ENCODE measurements around the gene PSMC4. TPM values are rescaled to one million over a fixed set of nuclear protein-coding genes. Genes with fewer than 3 reads are reported as not detected.
"Not testable (repeated sequence)": the region's sequence is repeated elsewhere in the genome, so short reads cannot be mapped to it uniquely, and the experiment has no call there.

The PSMC4 gene
- total RNA-seq, 1 donor from 2014 or later = 126 TPM

DNA sequence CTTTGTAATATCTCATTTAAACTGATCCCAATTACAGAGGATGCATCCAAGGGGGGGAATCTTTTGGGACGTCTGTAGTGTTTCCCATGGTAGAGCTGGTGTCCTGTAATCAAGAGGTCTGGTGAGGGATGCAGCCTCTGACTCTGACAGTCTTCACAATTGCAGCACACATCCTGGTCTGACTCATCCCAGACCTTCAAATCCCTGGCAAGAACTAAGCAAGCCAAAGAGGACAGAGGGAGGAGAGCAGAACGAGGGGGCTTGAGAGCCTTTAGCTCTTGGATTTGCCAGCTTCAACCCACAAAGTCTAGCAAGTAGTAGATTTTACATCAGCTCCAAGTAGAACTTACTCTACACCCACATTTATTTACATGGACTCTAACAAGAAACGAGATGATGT lies 19.3 kb upstream of the PSMC4 start:
- no peak for DNase-seq (ENCODE audit: low read depth)
- TF ChIP-seq, protein P1, sequence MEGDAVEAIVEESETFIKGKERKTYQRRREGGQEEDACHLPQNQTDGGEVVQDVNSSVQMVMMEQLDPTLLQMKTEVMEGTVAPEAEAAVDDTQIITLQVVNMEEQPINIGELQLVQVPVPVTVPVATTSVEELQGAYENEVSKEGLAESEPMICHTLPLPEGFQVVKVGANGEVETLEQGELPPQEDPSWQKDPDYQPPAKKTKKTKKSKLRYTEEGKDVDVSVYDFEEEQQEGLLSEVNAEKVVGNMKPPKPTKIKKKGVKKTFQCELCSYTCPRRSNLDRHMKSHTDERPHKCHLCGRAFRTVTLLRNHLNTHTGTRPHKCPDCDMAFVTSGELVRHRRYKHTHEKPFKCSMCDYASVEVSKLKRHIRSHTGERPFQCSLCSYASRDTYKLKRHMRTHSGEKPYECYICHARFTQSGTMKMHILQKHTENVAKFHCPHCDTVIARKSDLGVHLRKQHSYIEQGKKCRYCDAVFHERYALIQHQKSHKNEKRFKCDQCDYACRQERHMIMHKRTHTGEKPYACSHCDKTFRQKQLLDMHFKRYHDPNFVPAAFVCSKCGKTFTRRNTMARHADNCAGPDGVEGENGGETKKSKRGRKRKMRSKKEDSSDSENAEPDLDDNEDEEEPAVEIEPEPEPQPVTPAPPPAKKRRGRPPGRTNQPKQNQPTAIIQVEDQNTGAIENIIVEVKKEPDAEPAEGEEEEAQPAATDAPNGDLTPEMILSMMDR (conservative IDR thresholded peaks at IDR 0.05; ENCODE audit: low read depth, low read length) = no peak
- no peak overlapping the region for H3K4me3 ChIP-seq (ENCODE audit: low read depth, low read length)

DNA sequence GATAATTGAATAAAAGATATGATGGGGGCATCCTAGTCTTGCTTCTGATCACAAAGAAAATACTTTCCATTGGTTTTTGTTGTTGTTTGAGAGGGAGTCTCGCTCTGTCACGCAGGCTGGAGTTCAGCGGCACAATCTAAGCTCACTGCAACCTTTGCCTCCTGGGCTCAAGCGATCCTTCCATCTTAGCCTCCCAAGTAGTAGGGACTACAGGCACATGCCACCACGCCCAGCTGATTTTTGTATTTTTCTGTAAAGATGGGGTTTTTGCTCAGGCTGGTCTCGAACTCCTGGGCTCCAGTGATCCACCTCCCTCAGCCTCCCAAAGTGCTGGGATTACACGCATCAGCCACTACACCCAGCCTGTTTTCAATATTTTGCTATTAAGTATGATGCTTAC lies 17.1 kb upstream of the PSMC4 start:
- no peak for DNase-seq (ENCODE audit: low read depth)
- TF ChIP-seq, protein P1 (conservative IDR thresholded peaks at IDR 0.05; ENCODE audit: low read depth, low read length) = no peak
- no peak overlapping the region for H3K4me3 ChIP-seq (ENCODE audit: low read depth, low read length)

DNA sequence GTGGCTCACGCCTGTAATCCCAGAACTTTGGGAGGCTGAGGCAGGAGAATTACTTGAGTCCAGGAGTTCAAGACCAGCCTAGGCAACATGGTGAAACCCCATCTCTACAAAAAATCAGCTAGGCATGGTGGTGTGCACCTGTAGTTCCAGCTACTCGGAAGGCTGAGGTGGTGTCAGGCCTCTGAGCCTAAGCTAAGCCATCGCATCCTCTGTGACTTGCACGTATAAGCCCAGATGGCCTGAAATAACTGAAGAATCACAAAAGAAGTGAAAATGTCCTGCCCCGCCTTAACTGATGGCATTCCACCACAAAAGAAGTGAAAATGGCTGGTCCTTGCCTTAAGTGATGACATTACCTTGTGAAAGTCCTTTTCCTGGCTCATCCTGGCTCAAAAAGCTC lies 13.1 kb upstream of the PSMC4 start:
- not testable (repeated sequence) for H3K4me3 ChIP-seq (ENCODE audit: low read depth, low read length); DNase-seq (ENCODE audit: low read depth)

GRCh38 chr19:39958942-39959341 lies 12.0 kb upstream of the PSMC4 start:
- DNase-seq (ENCODE audit: low read depth); H3K4me3 ChIP-seq (ENCODE audit: low read depth, low read length): not testable (repeated sequence)

- not testable (repeated sequence) for H3K4me3 ChIP-seq (ENCODE audit: low read depth, low read length); DNase-seq (ENCODE audit: low read depth)
Observed at GRCh38 chr19:39959407-39959806, 11.6 kb upstream of the PSMC4 start.

DNA sequence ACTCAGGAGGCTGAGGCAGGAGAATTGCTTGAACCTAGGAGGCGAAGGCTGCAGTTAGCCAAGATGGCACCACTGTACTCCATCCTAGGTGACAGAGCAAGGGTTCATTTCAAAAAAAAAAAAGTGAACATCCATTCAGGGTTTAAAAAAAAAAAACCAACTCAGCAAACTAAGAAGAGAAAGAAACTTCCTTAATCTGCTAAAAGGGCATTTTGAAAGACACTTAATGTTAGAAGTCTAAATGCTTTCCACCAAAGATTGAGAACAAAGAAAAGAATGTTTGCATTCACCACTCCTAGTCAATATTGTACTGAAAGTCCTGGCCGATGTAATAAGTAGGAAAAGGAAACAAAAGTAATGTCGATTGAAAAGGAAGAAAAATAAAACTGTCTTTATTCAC lies 7.1 kb upstream of the PSMC4 start:
- no peak for DNase-seq (ENCODE audit: low read depth)
- TF ChIP-seq, protein P1 (conservative IDR thresholded peaks at IDR 0.05; ENCODE audit: low read depth, low read length) = no peak
- no peak overlapping the region for H3K4me3 ChIP-seq (ENCODE audit: low read depth, low read length)

DNA sequence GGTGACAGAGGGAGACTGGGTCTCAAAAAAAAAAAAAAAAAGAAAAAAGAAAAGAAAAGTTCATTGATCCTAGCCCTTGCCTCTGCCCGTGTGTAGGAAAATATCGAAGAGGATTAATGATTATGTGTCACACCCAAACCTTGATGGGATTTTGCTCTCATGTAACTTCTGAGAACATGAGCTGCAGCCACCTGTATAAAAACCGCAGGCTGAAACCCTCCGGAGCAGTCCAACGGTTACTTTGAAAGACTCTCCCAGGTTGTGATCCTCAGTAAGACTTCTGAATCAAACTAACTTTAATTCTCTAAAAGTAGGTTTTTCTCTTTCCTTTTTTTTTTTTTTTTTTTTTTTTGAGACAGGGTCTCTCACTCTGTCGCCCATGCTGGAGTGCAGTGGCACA lies 4.3 kb upstream of the PSMC4 start:
- TF ChIP-seq, protein P1 (conservative IDR thresholded peaks at IDR 0.05; ENCODE audit: low read depth, low read length) = no peak
- DNase-seq (ENCODE audit: low read depth) = no peak
- H3K4me3 ChIP-seq (ENCODE audit: low read depth, low read length) = no peak overlapping the region

- TF ChIP-seq, protein P1 (conservative IDR thresholded peaks at IDR 0.05; ENCODE audit: low read depth, low read length) = no peak
- no peak overlapping the region for H3K4me3 ChIP-seq (ENCODE audit: low read depth, low read length)
- DNase-seq (ENCODE audit: low read depth) = no peak
Observed at GRCh38 chr19:39967561-39967960, 3.4 kb upstream of the PSMC4 start.

DNA sequence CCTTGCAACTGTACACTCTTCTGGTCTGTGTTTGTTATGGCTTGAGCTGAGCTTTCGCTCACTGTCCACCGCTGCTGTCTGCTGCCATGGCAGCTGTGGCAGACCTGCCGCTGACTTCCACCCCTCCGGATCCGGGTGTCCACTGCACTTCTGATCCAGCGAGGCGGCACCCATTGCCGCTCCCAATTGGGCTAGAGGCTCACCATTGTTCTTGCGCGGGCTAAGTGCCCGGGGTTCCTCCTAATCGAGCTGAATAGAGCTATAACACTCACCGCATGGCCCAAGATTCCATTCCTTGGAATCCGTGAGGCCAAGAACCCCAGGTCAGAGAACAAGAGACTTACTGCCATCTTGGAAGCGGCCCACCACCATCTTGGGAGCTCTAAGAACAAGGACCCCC lies 2.2 kb upstream of the PSMC4 start:
- TF ChIP-seq, protein P1 (conservative IDR thresholded peaks at IDR 0.05; ENCODE audit: low read depth, low read length) = no peak
- H3K4me3 ChIP-seq (ENCODE audit: low read depth, low read length) = no peak overlapping the region
- DNase-seq (ENCODE audit: low read depth) = no peak
